ENCODE measurements around the gene CABLES1.

GRCh38 chr18:23211146-23211545 is 75.9 kb downstream of the CABLES1 start:
- TF ChIP-seq TAF1 (IDR thresholded peaks at IDR 0.05; ENCODE audit: low read depth, low read length): no peak
- TF ChIP-seq EZH2 (IDR thresholded peaks at IDR 0.05; ENCODE audit: low read depth, low read length, severe bottlenecking): no peak
- TF ChIP-seq JUN (IDR thresholded peaks at IDR 0.05; ENCODE audit: low read depth, low read length): no peak
- no peak for TF ChIP-seq HDAC6 (IDR thresholded peaks at IDR 0.05; ENCODE audit: low read depth, low read length)
- no peak for TF ChIP-seq NANOG (IDR thresholded peaks at IDR 0.05; ENCODE audit: insufficient read depth, low read depth, low read length, poor library complexity, severe bottlenecking)
